Measurements from ENCODE around the gene CSMD2.

The CSMD2 gene

GRCh38 chr1:33905241-33905640 lies 259.8 kb downstream of the CSMD2 start:
- TF ChIP-seq ZNF274 (IDR thresholded peaks at IDR 0.05; ENCODE audit: low read depth, low read length) (no peak), YY1 (IDR thresholded peaks at IDR 0.05; ENCODE audit: insufficient read depth, insufficient read length) (no peak), SUZ12 (IDR thresholded peaks at IDR 0.05; ENCODE audit: extremely low read depth, insufficient read depth, insufficient read length) (no peak)
- Histone ChIP-seq H3K4me1 (ENCODE audit: insufficient read depth, insufficient read length) (no peaks in the 10 kb centered on the region), H3K4me3 (ENCODE audit: insufficient read length, low read depth) (no peak overlapping the region), H3K36me3 (ENCODE audit: insufficient read depth, insufficient read length, low read length) (no peaks in the 10 kb centered on the region), H3K27me3 (ENCODE audit: insufficient read depth, insufficient read length) (no peaks in the 10 kb centered on the region), H3K9me3 (ENCODE audit: insufficient read depth, low read length) (no peaks in the 10 kb centered on the region), H3K9ac (ENCODE audit: insufficient read length, low read depth) (no peak overlapping the region)
- no peak for DNase-seq (ENCODE audit: low read depth, low spot score)

GRCh38 chr1:33903210-33903589 lies 261.8 kb downstream of the CSMD2 start:
- no peak for DNase-seq (ENCODE audit: low read depth, low spot score)
- H3K4me1 ChIP-seq (ENCODE audit: insufficient read depth, insufficient read length) = no peaks in the 10 kb centered on the region
- H3K9ac ChIP-seq (ENCODE audit: insufficient read length, low read depth) = no peak overlapping the region
- TF ChIP-seq SUZ12 (IDR thresholded peaks at IDR 0.05; ENCODE audit: extremely low read depth, insufficient read depth, insufficient read length) = no peak
- no peak for TF ChIP-seq ZNF274 (IDR thresholded peaks at IDR 0.05; ENCODE audit: low read depth, low read length)
- no peak for TF ChIP-seq YY1 (IDR thresholded peaks at IDR 0.05; ENCODE audit: insufficient read depth, insufficient read length)
- H3K9me3 ChIP-seq (ENCODE audit: insufficient read depth, low read length) = no peaks in the 10 kb centered on the region
- H3K4me3 ChIP-seq (ENCODE audit: insufficient read length, low read depth) = no peak overlapping the region
- no peaks in the 10 kb centered on the region for H3K36me3 ChIP-seq (ENCODE audit: insufficient read depth, insufficient read length, low read length)
- H3K27me3 ChIP-seq (ENCODE audit: insufficient read depth, insufficient read length) = no peaks in the 10 kb centered on the region

DNA sequence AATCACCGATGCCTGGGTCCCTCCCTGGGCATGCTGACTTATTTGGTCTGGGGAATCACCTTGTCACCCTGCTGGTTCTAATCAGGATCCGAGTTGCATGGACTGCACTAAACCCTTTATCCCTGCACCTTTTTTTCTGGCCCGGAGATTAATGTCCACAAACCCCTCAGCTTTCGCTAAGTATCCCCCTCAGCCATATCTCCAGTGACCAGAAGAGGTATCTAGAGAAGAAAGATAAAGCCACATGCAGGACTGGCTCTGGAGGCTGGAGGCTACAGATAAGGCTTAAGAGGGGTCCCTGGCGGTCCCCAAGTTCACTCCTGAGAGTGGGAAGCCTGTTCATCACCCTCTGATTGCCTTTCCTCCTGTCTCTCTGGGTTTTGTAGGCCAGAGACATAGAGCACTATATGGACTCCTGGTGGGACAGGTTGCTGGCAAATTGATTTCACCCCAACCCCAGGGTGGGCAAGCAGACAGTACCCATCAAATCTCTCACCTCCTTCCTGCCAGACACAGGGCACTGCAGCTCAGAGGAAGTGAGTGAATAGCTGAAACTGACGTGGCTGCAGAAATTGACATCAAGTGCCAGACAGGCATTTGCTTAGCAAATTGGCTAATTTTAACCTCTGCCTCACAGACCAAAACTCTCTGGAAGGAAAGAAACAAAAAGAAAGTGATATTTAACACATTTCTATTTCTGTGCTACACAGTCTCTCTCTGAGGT lies 262.4 kb downstream of the CSMD2 start:
- no peak overlapping the region for H3K9ac ChIP-seq (ENCODE audit: insufficient read length, low read depth)
- H3K4me3 ChIP-seq (ENCODE audit: insufficient read length, low read depth) = no peak overlapping the region
- no peak for TF ChIP-seq YY1 (IDR thresholded peaks at IDR 0.05; ENCODE audit: insufficient read depth, insufficient read length)
- no peak for TF ChIP-seq SUZ12 (IDR thresholded peaks at IDR 0.05; ENCODE audit: extremely low read depth, insufficient read depth, insufficient read length)
- TF ChIP-seq ZNF274 (IDR thresholded peaks at IDR 0.05; ENCODE audit: low read depth, low read length) = no peak
- no peaks in the 10 kb centered on the region for H3K36me3 ChIP-seq (ENCODE audit: insufficient read depth, insufficient read length, low read length)
- H3K27me3 ChIP-seq (ENCODE audit: insufficient read depth, insufficient read length) = no peaks in the 10 kb centered on the region
- no peaks in the 10 kb centered on the region for H3K4me1 ChIP-seq (ENCODE audit: insufficient read depth, insufficient read length)
- no peak for DNase-seq (ENCODE audit: low read depth, low spot score)
- H3K9me3 ChIP-seq (ENCODE audit: insufficient read depth, low read length) = no peaks in the 10 kb centered on the region

- no peaks in the 10 kb centered on the region for H3K36me3 ChIP-seq (ENCODE audit: insufficient read depth, insufficient read length, low read length)
- peaks cover 3% of the 10 kb centered on the region for H3K4me1 ChIP-seq (ENCODE audit: insufficient read depth, insufficient read length)
- TF ChIP-seq ZNF274 (IDR thresholded peaks at IDR 0.05; ENCODE audit: low read depth, low read length) = no peak
- TF ChIP-seq SUZ12 (IDR thresholded peaks at IDR 0.05; ENCODE audit: extremely low read depth, insufficient read depth, insufficient read length) = no peak
- TF ChIP-seq YY1 (IDR thresholded peaks at IDR 0.05; ENCODE audit: insufficient read depth, insufficient read length) = no peak
- no peaks in the 10 kb centered on the region for H3K27me3 ChIP-seq (ENCODE audit: insufficient read depth, insufficient read length)
- no peaks in the 10 kb centered on the region for H3K9me3 ChIP-seq (ENCODE audit: insufficient read depth, low read length)
- DNase-seq (ENCODE audit: low read depth, low spot score) = no peak
- H3K4me3 ChIP-seq (ENCODE audit: insufficient read length, low read depth) = no peak overlapping the region
- no peak overlapping the region for H3K9ac ChIP-seq (ENCODE audit: insufficient read length, low read depth)
Measured at GRCh38 chr1:33899746-33900145, 265.3 kb downstream of the CSMD2 start.

GRCh38 chr1:33898881-33899280 lies 266.1 kb downstream of the CSMD2 start:
- Histone ChIP-seq H3K9me3 (ENCODE audit: insufficient read depth, low read length) (no peaks in the 10 kb centered on the region), H3K9ac (ENCODE audit: insufficient read length, low read depth) (no peak overlapping the region), H3K4me1 (ENCODE audit: insufficient read depth, insufficient read length) (peaks cover 3% of the 10 kb centered on the region), H3K27me3 (ENCODE audit: insufficient read depth, insufficient read length) (no peaks in the 10 kb centered on the region), H3K36me3 (ENCODE audit: insufficient read depth, insufficient read length, low read length) (no peaks in the 10 kb centered on the region), H3K4me3 (ENCODE audit: insufficient read length, low read depth) (no peak overlapping the region)
- no peak for DNase-seq (ENCODE audit: low read depth, low spot score)
- no peak for TF ChIP-seq SUZ12 (IDR thresholded peaks at IDR 0.05; ENCODE audit: extremely low read depth, insufficient read depth, insufficient read length)

- Histone ChIP-seq H3K36me3 (ENCODE audit: insufficient read depth, insufficient read length, low read length) (no peaks in the 10 kb centered on the region), H3K9ac (ENCODE audit: insufficient read length, low read depth) (no peak overlapping the region), H3K4me3 (ENCODE audit: insufficient read length, low read depth) (no peak overlapping the region), H3K9me3 (ENCODE audit: insufficient read depth, low read length) (no peaks in the 10 kb centered on the region), H3K4me1 (ENCODE audit: insufficient read depth, insufficient read length) (peaks cover 3% of the 10 kb centered on the region), H3K27me3 (ENCODE audit: insufficient read depth, insufficient read length) (no peaks in the 10 kb centered on the region)
- TF ChIP-seq YY1 (IDR thresholded peaks at IDR 0.05; ENCODE audit: insufficient read depth, insufficient read length) = no peak
- DNase-seq (ENCODE audit: low read depth, low spot score) = no peak
Measured at GRCh38 chr1:33898406-33898805, 266.6 kb downstream of the CSMD2 start.

- Histone ChIP-seq H3K36me3 (ENCODE audit: insufficient read depth, insufficient read length, low read length) (no peaks in the 10 kb centered on the region), H3K9ac (ENCODE audit: insufficient read length, low read depth) (no peak overlapping the region), H3K4me1 (ENCODE audit: insufficient read depth, insufficient read length) (peaks cover 3% of the 10 kb centered on the region), H3K9me3 (ENCODE audit: insufficient read depth, low read length) (no peaks in the 10 kb centered on the region), H3K4me3 (ENCODE audit: insufficient read length, low read depth) (no peak overlapping the region), H3K27me3 (ENCODE audit: insufficient read depth, insufficient read length) (no peaks in the 10 kb centered on the region)
- no peak for DNase-seq (ENCODE audit: low read depth, low spot score)
- TF ChIP-seq SUZ12 (IDR thresholded peaks at IDR 0.05; ENCODE audit: extremely low read depth, insufficient read depth, insufficient read length) (no peak), ZNF274 (IDR thresholded peaks at IDR 0.05; ENCODE audit: low read depth, low read length) (no peak), YY1 (IDR thresholded peaks at IDR 0.05; ENCODE audit: insufficient read depth, insufficient read length) (no peak)
Measured at GRCh38 chr1:33897092-33897725, 267.8 kb downstream of the CSMD2 start.

Data from NT2/D1 (cell line).